HEK293 (cell line): ENCODE data around the gene ADAMTS10.

Experiments
- BCL11B ChIP-seq: fragments of 450-650 bp; formaldehyde crosslinking; IDR thresholded peaks from 2 replicates; pipeline ENCODE4 v1.5.1; 2016; ENCODE audit warnings: low read depth, missing biosample characterization, missing genetic modification characterization
- EGR2 ChIP-seq: fragments of 450-650 bp; formaldehyde crosslinking; IDR thresholded peaks from 2 replicates; pipeline ENCODE4 v1.5.1; 2016; ENCODE audit warnings: low read depth, missing biosample characterization, missing genetic modification characterization
- GLI2 ChIP-seq: fragments of 450-650 bp; formaldehyde crosslinking; IDR thresholded peaks from 2 replicates; pipeline ENCODE4; 2017; ENCODE audit warnings: missing biosample characterization, missing genetic modification characterization, low read depth, borderline replicate concordance
- GLIS2 ChIP-seq: fragments of 450-650 bp; formaldehyde crosslinking; IDR thresholded peaks from 2 replicates; pipeline ENCODE4 v1.5.1; 2016; ENCODE audit warnings: missing biosample characterization, missing genetic modification characterization
- HOXC10 ChIP-seq: sonication (generic); formaldehyde crosslinking; IDR thresholded peaks from 2 replicates; pipeline ENCODE4 v1.8.1; 2023; ENCODE audit warnings: mild to moderate bottlenecking, missing genetic modification reagents
- HOXD13 ChIP-seq: sonication (generic); formaldehyde crosslinking; IDR thresholded peaks from 2 replicates; pipeline ENCODE4 v1.8.0; 2022; ENCODE audit warnings: missing genetic modification reagents, borderline replicate concordance
- OVOL3 ChIP-seq: fragments of 450-650 bp; formaldehyde crosslinking; IDR thresholded peaks from 2 replicates; pipeline ENCODE4 v1.5.1; 2016; ENCODE audit warnings: missing biosample characterization, missing genetic modification characterization
- TCF7L2 ChIP-seq: IDR thresholded peaks from 2 replicates; pipeline ENCODE4 v1.6.1; 2011; ENCODE audit warnings: low read depth, mild to moderate bottlenecking, inconsistent platforms, low read length, moderate library complexity, borderline replicate concordance
- TRIM28 ChIP-seq: IDR thresholded peaks from 2 replicates; pipeline ENCODE4 v1.6.1; 2011; ENCODE audit warnings: low read length, control low read depth, borderline replicate concordance
- WT1 ChIP-seq: fragments of 450-650 bp; formaldehyde crosslinking; IDR thresholded peaks from 2 replicates; pipeline ENCODE4 v1.5.1; 2016; ENCODE audit warnings: missing biosample characterization, missing genetic modification characterization
- ZBTB17 ChIP-seq: fragments of 450-650 bp; formaldehyde crosslinking; IDR thresholded peaks from 2 replicates; pipeline ENCODE4 v1.5.1; 2016; ENCODE audit warnings: missing biosample characterization, missing genetic modification characterization
- ZBTB7A ChIP-seq: fragments of 450-650 bp; formaldehyde crosslinking; IDR thresholded peaks from 2 replicates; pipeline ENCODE4 v1.5.1; 2016; ENCODE audit warnings: low read depth, missing biosample characterization, missing genetic modification characterization
- ZBTB8A ChIP-seq: fragments of 450-650 bp; formaldehyde crosslinking; IDR thresholded peaks from 2 replicates; pipeline ENCODE4 v1.5.1; 2016; ENCODE audit warnings: missing biosample characterization, missing genetic modification characterization
- ZFP3 ChIP-seq: fragments of 450-650 bp; formaldehyde crosslinking; IDR thresholded peaks from 2 replicates; pipeline ENCODE4 v1.5.1; 2016; ENCODE audit warnings: low read depth, missing biosample characterization, missing genetic modification characterization
- ZFP37 ChIP-seq: fragments of 450-650 bp; formaldehyde crosslinking; IDR thresholded peaks from 2 replicates; pipeline ENCODE4 v1.5.1; 2016; ENCODE audit warnings: missing biosample characterization, missing genetic modification characterization
- ZFP41 ChIP-seq: fragments of 450-650 bp; formaldehyde crosslinking; IDR thresholded peaks from 2 replicates; pipeline ENCODE4 v1.5.1; 2016; ENCODE audit warnings: missing biosample characterization, missing genetic modification characterization, borderline replicate concordance
- ZFP69B ChIP-seq: fragments of 450-650 bp; formaldehyde crosslinking; IDR thresholded peaks from 2 replicates; pipeline ENCODE4 v1.5.1; 2016; ENCODE audit warnings: missing biosample characterization, missing genetic modification characterization
- ZNF112 ChIP-seq: fragments of 450-650 bp; formaldehyde crosslinking; IDR thresholded peaks from 2 replicates; pipeline ENCODE4 v1.5.0; 2017; ENCODE audit warnings: missing biosample characterization, missing genetic modification characterization
- ZNF114 ChIP-seq: fragments of 450-650 bp; formaldehyde crosslinking; IDR thresholded peaks from 2 replicates; pipeline ENCODE4 v1.5.0; 2017; ENCODE audit warnings: missing biosample characterization, missing genetic modification characterization
- ZNF146 ChIP-seq: fragments of 450-650 bp; formaldehyde crosslinking; IDR thresholded peaks from 2 replicates; pipeline ENCODE4 v1.5.1; 2016; ENCODE audit warnings: missing biosample characterization, missing genetic modification characterization
- ZNF19 ChIP-seq: fragments of 450-650 bp; formaldehyde crosslinking; IDR thresholded peaks from 2 replicates; pipeline ENCODE4; 2016; ENCODE audit warnings: missing biosample characterization, missing genetic modification characterization, low read depth
- ZNF211 ChIP-seq: fragments of 450-650 bp; formaldehyde crosslinking; IDR thresholded peaks from 2 replicates; pipeline ENCODE4 v1.5.1; 2016; ENCODE audit warnings: low read depth, missing biosample characterization, missing genetic modification characterization
- ZNF23 ChIP-seq: fragments of 450-650 bp; formaldehyde crosslinking; IDR thresholded peaks from 2 replicates; pipeline ENCODE4 v1.5.1; 2016; ENCODE audit warnings: missing biosample characterization, missing genetic modification characterization, borderline replicate concordance
- ZNF239 ChIP-seq: fragments of 450-650 bp; formaldehyde crosslinking; IDR thresholded peaks from 2 replicates; pipeline ENCODE4 v1.5.1; 2016; ENCODE audit warnings: missing biosample characterization, missing genetic modification characterization
- ZNF26 ChIP-seq: fragments of 450-650 bp; formaldehyde crosslinking; IDR thresholded peaks from 2 replicates; pipeline ENCODE4 v1.5.1; 2016; ENCODE audit warnings: missing biosample characterization, missing genetic modification characterization
- ZNF266 ChIP-seq: fragments of 450-650 bp; formaldehyde crosslinking; IDR thresholded peaks from 2 replicates; pipeline ENCODE4 v1.5.1; 2016; ENCODE audit warnings: missing biosample characterization, missing genetic modification characterization, low read depth
- ZNF366 ChIP-seq: fragments of 450-650 bp; formaldehyde crosslinking; conservative IDR thresholded peaks from 2 replicates; pipeline ENCODE4 v1.5.1; 2016; ENCODE audit warnings: missing biosample characterization, missing genetic modification characterization
- ZNF416 ChIP-seq: fragments of 450-650 bp; formaldehyde crosslinking; IDR thresholded peaks from 2 replicates; pipeline ENCODE4 v1.5.1; 2016; ENCODE audit warnings: missing biosample characterization, missing genetic modification characterization
- ZNF423 ChIP-seq: fragments of 450-650 bp; formaldehyde crosslinking; IDR thresholded peaks from 2 replicates; pipeline ENCODE4 v1.5.1; 2016; ENCODE audit warnings: missing biosample characterization, missing genetic modification characterization
- ZNF426 ChIP-seq: fragments of 450-650 bp; formaldehyde crosslinking; IDR thresholded peaks from 2 replicates; pipeline ENCODE4 v1.5.1; 2017; ENCODE audit warnings: missing biosample characterization, missing genetic modification characterization, mild to moderate bottlenecking, inconsistent platforms, moderate library complexity
- ZNF48 ChIP-seq: fragments of 450-650 bp; formaldehyde crosslinking; IDR thresholded peaks from 2 replicates; pipeline ENCODE4 v1.5.1; 2016; ENCODE audit warnings: missing biosample characterization, missing genetic modification characterization
- ZNF529 ChIP-seq: fragments of 450-650 bp; formaldehyde crosslinking; IDR thresholded peaks from 2 replicates; pipeline ENCODE4 v1.5.1; 2017; ENCODE audit warnings: missing genetic modification characterization, missing biosample characterization; ENCODE audit not compliant: insufficient replicate concordance
- ZNF555 ChIP-seq: fragments of 450-650 bp; formaldehyde crosslinking; conservative IDR thresholded peaks from 2 replicates; pipeline ENCODE4 v1.5.1; 2017; ENCODE audit warnings: missing biosample characterization, mild to moderate bottlenecking, missing genetic modification characterization, inconsistent platforms
- ZNF692 ChIP-seq: fragments of 450-650 bp; formaldehyde crosslinking; IDR thresholded peaks from 2 replicates; pipeline ENCODE4 v1.5.1; 2016; ENCODE audit warnings: missing biosample characterization, missing genetic modification characterization
- ZNF707 ChIP-seq: fragments of 450-650 bp; formaldehyde crosslinking; IDR thresholded peaks from 2 replicates; pipeline ENCODE4 v1.5.1; 2016; ENCODE audit warnings: missing biosample characterization, missing genetic modification characterization
- ZNF76 ChIP-seq: fragments of 450-650 bp; formaldehyde crosslinking; IDR thresholded peaks from 2 replicates; pipeline ENCODE4; 2016; ENCODE audit warnings: low read depth, missing biosample characterization, missing genetic modification characterization, borderline replicate concordance
- ZNF768 ChIP-seq: fragments of 450-650 bp; formaldehyde crosslinking; IDR thresholded peaks from 2 replicates; pipeline ENCODE4 v1.5.1; 2018; ENCODE audit warnings: missing biosample characterization, mild to moderate bottlenecking, missing genetic modification characterization
- ZNF776 ChIP-seq: fragments of 450-650 bp; formaldehyde crosslinking; IDR thresholded peaks from 2 replicates; pipeline ENCODE4 v1.5.0; 2017; ENCODE audit warnings: missing biosample characterization, missing genetic modification characterization, borderline replicate concordance
- ZNF843 ChIP-seq: fragments of 450-650 bp; formaldehyde crosslinking; IDR thresholded peaks from 2 replicates; pipeline ENCODE4 v1.5.1; 2016; ENCODE audit warnings: missing biosample characterization, missing genetic modification characterization
- ZSCAN16 ChIP-seq: fragments of 450-650 bp; formaldehyde crosslinking; IDR thresholded peaks from 2 replicates; pipeline ENCODE4 v1.5.1; 2016; ENCODE audit warnings: missing biosample characterization, missing genetic modification characterization

The ADAMTS10 gene

DNA sequence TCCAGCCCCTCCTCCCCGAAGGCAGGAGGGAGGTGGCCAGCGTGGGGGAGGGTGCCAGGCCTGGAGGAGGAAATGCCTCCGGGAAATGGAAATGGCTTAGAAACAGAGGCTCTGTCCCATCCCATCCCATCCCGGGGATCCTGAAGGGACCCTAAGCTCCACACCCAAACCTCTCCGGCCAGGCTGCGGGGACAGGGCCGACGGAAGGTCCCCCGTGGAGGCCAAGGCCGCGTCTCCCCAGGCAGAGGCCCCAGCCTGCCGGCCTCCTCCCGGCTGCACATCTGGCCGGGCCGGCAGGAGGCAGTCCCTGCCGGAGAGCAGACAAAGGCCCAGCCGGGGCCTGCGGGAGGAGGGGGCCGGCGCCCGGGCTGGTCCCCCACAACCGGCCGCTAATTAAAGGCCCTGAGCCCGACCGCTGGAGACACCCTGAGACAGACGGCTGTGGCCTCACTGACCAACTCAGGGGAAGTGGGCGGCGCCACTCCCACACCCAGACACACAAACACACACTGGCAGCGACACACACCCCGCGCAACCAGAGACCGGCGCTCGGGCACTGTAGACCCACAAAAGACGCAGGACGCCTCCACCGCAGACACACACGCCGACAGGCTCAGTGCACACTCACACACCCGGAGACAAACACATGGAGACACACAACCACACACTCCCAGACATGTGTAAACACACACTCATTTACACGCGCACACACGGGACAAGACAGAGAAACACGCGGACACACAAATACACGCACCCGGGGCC lies 1.1 kb downstream of the ADAMTS10 start (continued):
- TF ChIP-seq ZNF19 (tag by site-specific recombination) (no peak), ZNF114 (tag by site-specific recombination) (no peak), OVOL3 (tag by site-specific recombination) (no peak), TCF7L2 (no peak), ZFP41 (no peak), ZBTB8A (tag by site-specific recombination) (peak; percentile 32; the same call in 1 of the 2 replicates), ZNF426 (tag by site-specific recombination) (no peak), ZNF239 (tag by site-specific recombination) (no peak), ZNF112 (tag by site-specific recombination) (no peak), ZNF776 (tag by site-specific recombination) (no peak), HOXD13 (CRISPR knock-in tag) (no peak), ZNF843 (tag by site-specific recombination) (no peak), ZNF707 (tag by site-specific recombination) (no peak), ZNF23 (tag by site-specific recombination) (no peak), ZNF768 (tag by site-specific recombination) (no peak), ZNF146 (tag by site-specific recombination) (no peak), ZNF266 (tag by site-specific recombination) (no peak), ZFP69B (tag by site-specific recombination) (0 out of 2 replicates have a peak, but pooled peaks have one; percentile 16), ZNF416 (tag by site-specific recombination) (no peak), ZNF555 (no peak), GLI2 (no peak), ZFP37 (tag by site-specific recombination) (no peak), ZNF529 (tag by site-specific recombination) (no peak), ZNF366 (tag by site-specific recombination) (no peak), BCL11B (no peak), ZBTB7A (tag by site-specific recombination) (no peak), WT1 (no peak; the same call in 1 of the 2 replicates), ZNF26 (tag by site-specific recombination) (no peak), ZBTB17 (tag by site-specific recombination) (no peak), EGR2 (tag by site-specific recombination) (peak; percentile 58), ZNF76 (tag by site-specific recombination) (no peak), ZSCAN16 (tag by site-specific recombination) (no peak; the same call in 1 of the 2 replicates), ZNF423 (no peak), HOXC10 (no peak), ZNF211 (tag by site-specific recombination) (no peak), ZNF48 (tag by site-specific recombination) (no peak), TRIM28 (peak; percentile 81), ZFP3 (tag by site-specific recombination) (no peak), GLIS2 (tag by site-specific recombination) (peak; percentile 53), ZNF692 (tag by site-specific recombination) (no peak)
